ENCODE measurements around the gene CNN3. TPM values are rescaled to one million over a fixed set of nuclear protein-coding genes. Genes with fewer than 3 reads are reported as not detected.

The CNN3 gene
- total RNA-seq, 2 donors from 2014 or later, result 82.2 to 124 TPM

DNA sequence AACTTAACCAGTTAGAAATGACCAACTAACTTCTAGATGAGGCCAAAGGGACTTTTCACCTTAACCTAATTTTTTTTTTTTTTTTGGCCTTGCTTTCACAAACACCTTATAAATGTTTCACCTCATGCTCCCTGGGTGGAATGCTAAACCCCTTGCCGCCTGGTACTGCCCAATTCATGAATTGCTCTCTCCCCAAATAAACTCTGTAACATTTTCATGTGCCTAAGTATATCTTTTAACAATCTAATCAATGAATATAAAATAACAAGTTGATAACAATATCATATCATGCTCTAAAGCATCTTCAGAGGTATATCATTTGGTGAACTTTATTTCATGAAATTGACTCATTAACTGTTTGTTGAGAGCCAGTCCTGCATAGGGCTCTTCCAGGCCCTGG, 10.9 kb upstream of the CNN3 start:
- TF ChIP-seq, protein P1, sequence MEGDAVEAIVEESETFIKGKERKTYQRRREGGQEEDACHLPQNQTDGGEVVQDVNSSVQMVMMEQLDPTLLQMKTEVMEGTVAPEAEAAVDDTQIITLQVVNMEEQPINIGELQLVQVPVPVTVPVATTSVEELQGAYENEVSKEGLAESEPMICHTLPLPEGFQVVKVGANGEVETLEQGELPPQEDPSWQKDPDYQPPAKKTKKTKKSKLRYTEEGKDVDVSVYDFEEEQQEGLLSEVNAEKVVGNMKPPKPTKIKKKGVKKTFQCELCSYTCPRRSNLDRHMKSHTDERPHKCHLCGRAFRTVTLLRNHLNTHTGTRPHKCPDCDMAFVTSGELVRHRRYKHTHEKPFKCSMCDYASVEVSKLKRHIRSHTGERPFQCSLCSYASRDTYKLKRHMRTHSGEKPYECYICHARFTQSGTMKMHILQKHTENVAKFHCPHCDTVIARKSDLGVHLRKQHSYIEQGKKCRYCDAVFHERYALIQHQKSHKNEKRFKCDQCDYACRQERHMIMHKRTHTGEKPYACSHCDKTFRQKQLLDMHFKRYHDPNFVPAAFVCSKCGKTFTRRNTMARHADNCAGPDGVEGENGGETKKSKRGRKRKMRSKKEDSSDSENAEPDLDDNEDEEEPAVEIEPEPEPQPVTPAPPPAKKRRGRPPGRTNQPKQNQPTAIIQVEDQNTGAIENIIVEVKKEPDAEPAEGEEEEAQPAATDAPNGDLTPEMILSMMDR (IDR thresholded peaks at IDR 0.05), result no peak
- H3K4me1 ChIP-seq, result peaks cover 0 to 29% of the 10 kb centered on the region in 2 donors
- no peak for DNase-seq (ENCODE audit: low spot score)
- H3K9me3 ChIP-seq, result no peaks in the 10 kb centered on the region
- H3K4me3 ChIP-seq, result no peak overlapping the region
- no peaks in the 10 kb centered on the region for H3K27me3 ChIP-seq
- no peak overlapping the region for H3K27ac ChIP-seq
- H3K36me3 ChIP-seq, result no peaks in the 10 kb centered on the region

DNA sequence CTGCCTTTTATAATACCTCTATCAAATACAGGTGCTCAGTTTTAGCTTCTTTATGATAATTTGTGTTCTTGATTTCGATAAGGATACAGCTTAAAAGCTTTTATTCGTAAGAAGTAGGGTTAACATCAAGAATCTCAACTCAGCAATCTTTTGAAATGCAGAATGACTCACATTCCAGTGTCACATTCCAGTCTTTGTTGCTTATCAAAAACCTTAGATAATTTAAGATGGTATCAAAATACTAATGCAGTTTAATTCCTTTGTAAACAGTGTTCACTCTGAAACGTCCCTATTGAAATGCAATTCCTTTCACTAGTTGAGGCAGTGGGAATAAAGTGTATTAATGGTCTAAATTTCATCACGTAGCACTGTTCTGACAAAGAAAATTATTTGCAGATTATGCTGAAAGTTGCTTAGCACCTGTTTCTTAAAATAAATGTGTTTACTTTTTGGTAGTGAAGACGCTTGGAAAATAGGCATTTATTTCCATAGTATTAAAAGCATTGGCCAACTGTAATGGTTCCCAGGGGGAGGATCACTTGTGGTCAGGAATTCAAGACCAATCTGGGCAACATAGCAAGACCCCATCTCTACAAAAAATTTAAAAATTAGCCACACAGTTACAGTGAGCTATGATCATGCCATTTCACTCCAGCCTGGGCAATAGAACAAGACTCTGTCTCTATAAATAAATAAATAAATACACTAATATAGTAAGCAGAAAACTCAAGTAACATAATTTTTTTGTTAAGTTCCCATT, 10.1 kb upstream of the CNN3 start:
- TF ChIP-seq, protein P1 (IDR thresholded peaks at IDR 0.05), result no peak
- Histone ChIP-seq H3K4me1 (peaks cover 0 to 29% of the 10 kb centered on the region in 2 donors), H3K4me3 (no peak overlapping the region), H3K27ac (peak overlapping the region in 1 of 2 donors; percentile 8), H3K9me3 (no peaks in the 10 kb centered on the region), H3K27me3 (no peaks in the 10 kb centered on the region), H3K36me3 (no peaks in the 10 kb centered on the region)
- no peak for DNase-seq (ENCODE audit: low spot score)

DNA sequence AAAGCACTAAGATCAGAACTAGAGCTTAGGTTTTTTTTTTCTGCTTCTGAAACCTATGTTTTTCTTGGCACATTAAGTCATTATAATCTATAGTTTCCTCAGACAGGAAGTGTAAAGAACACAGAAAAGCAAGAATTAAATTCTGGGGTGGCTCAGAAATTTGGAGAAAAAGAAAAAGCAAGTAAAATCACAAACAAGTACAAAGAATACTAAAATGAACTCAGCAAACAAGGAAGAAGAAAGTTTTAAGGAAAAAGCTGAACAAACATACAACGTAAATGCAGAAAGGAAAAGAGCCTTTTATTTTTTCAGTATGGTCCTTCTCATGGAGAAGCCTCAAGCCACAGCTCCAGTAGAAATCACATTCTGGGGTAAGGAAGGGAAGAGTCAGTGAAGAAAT, 8.6 kb upstream of the CNN3 start:
- H3K27ac ChIP-seq, result no peak overlapping the region
- no peaks in the 10 kb centered on the region for H3K36me3 ChIP-seq
- no peaks in the 10 kb centered on the region for H3K9me3 ChIP-seq
- no peak for DNase-seq (ENCODE audit: low spot score)
- H3K4me1 ChIP-seq, result peaks cover 0 to 29% of the 10 kb centered on the region in 2 donors
- H3K4me3 ChIP-seq, result no peak overlapping the region
- TF ChIP-seq, protein P1 (IDR thresholded peaks at IDR 0.05), result no peak
- H3K27me3 ChIP-seq, result no peaks in the 10 kb centered on the region

DNA sequence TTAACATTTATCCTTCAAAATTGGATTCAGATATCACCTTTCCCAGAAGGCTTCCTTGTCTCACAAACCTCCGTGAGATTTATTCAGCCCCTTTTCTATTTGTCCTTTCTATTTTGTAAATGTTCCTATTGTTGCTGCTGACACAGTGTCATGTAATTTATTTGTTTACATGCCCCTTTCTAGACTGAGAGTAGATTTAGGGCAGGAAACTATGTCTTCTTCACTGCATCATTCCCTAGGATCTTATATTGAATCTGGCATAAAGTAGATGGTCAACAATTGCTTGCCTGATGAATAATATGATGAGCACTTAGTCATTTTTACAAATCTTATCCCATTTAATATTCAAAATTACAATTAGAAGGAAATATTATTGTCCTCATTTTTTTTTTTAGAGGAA, 8.1 kb upstream of the CNN3 start:
- peaks cover 0 to 32% of the 10 kb centered on the region in 2 donors for H3K4me1 ChIP-seq

DNA sequence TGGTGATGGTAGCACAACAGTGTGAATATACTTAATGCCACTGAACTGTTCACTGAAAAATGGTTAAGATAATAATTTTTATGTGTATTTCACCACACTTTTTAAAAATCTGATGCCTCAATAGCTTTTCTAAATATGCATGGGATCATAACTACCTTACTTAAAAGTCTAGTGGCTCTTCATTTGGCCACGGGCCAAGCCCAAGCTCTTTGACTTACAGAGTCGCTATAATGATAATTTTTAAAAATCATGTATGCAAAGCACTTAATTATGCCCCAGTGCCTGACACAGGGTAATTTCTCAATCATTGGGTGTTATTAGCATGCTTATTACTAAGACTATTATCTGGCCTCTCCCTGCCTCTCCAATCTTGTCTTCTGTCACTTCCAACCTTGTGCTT, 7.6 kb upstream of the CNN3 start:
- H3K9me3 ChIP-seq, result no peaks in the 10 kb centered on the region
- no peak for DNase-seq (ENCODE audit: low spot score)
- no peaks in the 10 kb centered on the region for H3K36me3 ChIP-seq
- no peak overlapping the region for H3K27ac ChIP-seq
- H3K4me1 ChIP-seq, result peaks cover 0 to 36% of the 10 kb centered on the region in 2 donors
- TF ChIP-seq, protein P1 (IDR thresholded peaks at IDR 0.05), result no peak
- no peaks in the 10 kb centered on the region for H3K27me3 ChIP-seq
- H3K4me3 ChIP-seq, result no peak overlapping the region

More for the DNA sequence above, 8.1 kb upstream of the CNN3 start:
- H3K9me3 ChIP-seq, result no peaks in the 10 kb centered on the region
- H3K27ac ChIP-seq, result no peak overlapping the region
- no peaks in the 10 kb centered on the region for H3K36me3 ChIP-seq
- no peaks in the 10 kb centered on the region for H3K27me3 ChIP-seq
- no peak for DNase-seq (ENCODE audit: low spot score)
- no peak overlapping the region for H3K4me3 ChIP-seq
- TF ChIP-seq, protein P1 (IDR thresholded peaks at IDR 0.05), result no peak
